ENCODE data around the gene MEDAG.

- no peak for TF ChIP-seq CTCF (IDR thresholded peaks at IDR 0.05)
- TF ChIP-seq POLR2AphosphoS5 (IDR thresholded peaks at IDR 0.05; ENCODE audit: low read depth, low read length): no peak
Measured at GRCh38 chr13:30874111-30874510, 32.0 kb upstream of the MEDAG start.

All from Panc1 (cell line).